B cell (primary cell): ENCODE results near the gene TESMIN. TPM values are rescaled to one million over a fixed set of nuclear protein-coding genes. Genes with fewer than 3 reads are reported as not detected.

ENCODE experiments used
- ATAC-seq: fragments of 200-7000 bp; cut with Tn5 transposase; one replicate; pipeline ENCODE4 v1.10.0; 2021; ENCODE audit warnings: low read depth, mild to moderate bottlenecking, moderate number of reproducible peaks, moderate library complexity
- CTCF ChIA-PET: fragments of 350-600 bp; sonication (Branson Sonifier 250); formaldehyde crosslinking; loops from one replicate; lab custom pipeline; 2021; ENCODE audit warnings: antibody characterized with exemption, inconsistent platforms; lab: Charles Lee
- POLR2A ChIA-PET: fragments of 350-600 bp; sonication (Branson Sonifier 250); formaldehyde crosslinking; loops from one replicate; lab custom pipeline; 2021; ENCODE audit warnings: antibody characterized with exemption; lab: Charles Lee
- DNase-seq: peaks from one replicate; pipeline ENCODE4 v3.0.0; 2013
- H2AFZ ChIP-seq: 2 replicates; pipeline ENCODE4 v1.6.1; 2012; ENCODE audit warnings: mild to moderate bottlenecking, low read depth, low read length; ENCODE audit not compliant: insufficient read depth, poor library complexity, severe bottlenecking
- H3K27ac ChIP-seq, 2 donors: 1 replicate in 1 of 2; 2 replicates in 1 of 2; pipeline ENCODE4 v1.5.1; 2012 to 2013; ENCODE audit warnings: low read length in 2 of 2, mild to moderate bottlenecking in 2 of 2, moderate library complexity in 1 of 2
- H3K27me3 ChIP-seq, 4 experiments: fragments of 200-600 bp in 1 of 4; sonication (generic) in 1 of 4; replicated peaks in 1 of 4; 1 replicate in 2 of 4; 2 replicates in 2 of 4; pipeline versions ENCODE4 v1.6.1 to v1.7.0; 2013 to 2016; ENCODE audit warnings: low read length in 3 of 4, mild to moderate bottlenecking in 2 of 4, mixed read lengths in 1 of 4, moderate library complexity in 1 of 4; ENCODE audit not compliant: insufficient read depth in 4 of 4, control insufficient read depth in 3 of 4; ENCODE audit errors: control extremely low read depth in 1 of 4
- H3K36me3 ChIP-seq, 2 experiments: replicated peaks in 1 of 2; 1 replicate in 1 of 2; 2 replicates in 1 of 2; pipeline versions ENCODE4 v1.6.1 to v1.7.1; 2013; ENCODE audit warnings: low read length in 1 of 2; ENCODE audit not compliant: insufficient read depth in 2 of 2, control insufficient read depth in 1 of 2; ENCODE audit errors: control extremely low read depth in 1 of 2, extremely low read depth in 1 of 2
- H3K4me1 ChIP-seq, 2 donors: fragments of 200-600 bp in 1 of 2; sonication (generic) in 1 of 2; 1 replicate in 1 of 2; 2 replicates in 1 of 2; pipeline versions ENCODE4 v1.5.1 to v1.6.1; 2013 to 2017; ENCODE audit warnings: low read length in 2 of 2; ENCODE audit not compliant: control insufficient read depth in 2 of 2, insufficient read depth in 2 of 2
- H3K4me2 ChIP-seq: replicated peaks from 2 replicates; pipeline ENCODE3; 2012; ENCODE audit warnings: mild to moderate bottlenecking, low read depth, low read length; ENCODE audit not compliant: poor library complexity, severe bottlenecking
- H3K4me3 ChIP-seq, 5 experiments: fragments of 200-600 bp in 1 of 5; sonication (generic) in 1 of 5; 1 replicate in 3 of 5; 2 replicates in 2 of 5; pipeline versions ENCODE4 v1.5.1 to v1.7.0; 2011 to 2016; ENCODE audit warnings: low read length in 4 of 5, mild to moderate bottlenecking in 4 of 5, low read depth in 2 of 5, control low read depth in 1 of 5, moderate library complexity in 1 of 5; ENCODE audit not compliant: insufficient read depth in 1 of 5; ENCODE audit errors: control extremely low read depth in 1 of 5, extremely low read depth in 1 of 5
- H3K79me2 ChIP-seq: fragments of 200-600 bp; sonication (generic); one replicate; pipeline ENCODE4 v1.6.0; 2016; ENCODE audit warnings: low read length; ENCODE audit not compliant: control insufficient read depth, insufficient read depth
- H3K9ac ChIP-seq: fragments of 200-600 bp; sonication (generic); 2 replicates; pipeline ENCODE4 v1.6.1; 2017; ENCODE audit warnings: mild to moderate bottlenecking, low read length, moderate library complexity
- H3K9me3 ChIP-seq, 3 donors: one replicate each; pipeline versions ENCODE4 v1.6.1 to v1.7.1; 2013; ENCODE audit warnings: low read length in 2 of 3; ENCODE audit not compliant: control insufficient read depth in 2 of 3, insufficient read depth in 1 of 3; ENCODE audit errors: control extremely low read depth in 1 of 3
- H4K20me1 ChIP-seq: 2 replicates; pipeline ENCODE4 v1.6.0; 2012; ENCODE audit warnings: mild to moderate bottlenecking, low read length; ENCODE audit not compliant: insufficient read depth, control insufficient read depth, poor library complexity, severe bottlenecking
- H3K27ac Mint-ChIP-seq: one replicate; pipeline ENCODE4 v1.8.0; 2021; ENCODE audit warnings: mixed read lengths
- H3K27me3 Mint-ChIP-seq: one replicate; pipeline ENCODE4 v1.8.0; 2021; ENCODE audit warnings: mixed read lengths
- H3K4me1 Mint-ChIP-seq: one replicate; pipeline ENCODE4 v1.8.0; 2021; ENCODE audit warnings: mixed read lengths
- H3K4me3 Mint-ChIP-seq: one replicate; pipeline ENCODE4 v1.8.0; 2021; ENCODE audit warnings: mixed read lengths
- H3K9me3 Mint-ChIP-seq: one replicate; pipeline ENCODE4 v1.8.0; 2022; ENCODE audit warnings: mixed read lengths; ENCODE audit not compliant: insufficient read depth
- EZH2 ChIP-seq: IDR thresholded peaks from 2 replicates; pipeline ENCODE4 v1.6.1; 2012; ENCODE audit warnings: borderline replicate concordance, low read depth, mild to moderate bottlenecking, moderate library complexity, low read length; ENCODE audit not compliant: insufficient read depth, poor library complexity, severe bottlenecking
- WGBS: methylation state at CpG from one replicate; pipeline ENCODE4 v1.1.5; 2013; ENCODE audit warnings: missing lambda C conversion rate; ENCODE audit not compliant: insufficient coverage; 5-methylcytosine and 5-hydroxymethylcytosine counted together
- intact Hi-C: fragments of 100-400 bp; cut with micrococcal nuclease; formaldehyde crosslinking; loops from one replicate; pipeline ENCODE4 v1.10.0; 2022
- polyA plus RNA-seq: library from polyadenylated mRNA; depleted of rRNA; stranded (reverse); fragments of >200 nt; gene quantifications from 2 replicates; pipeline ENCODE4 v1.2.3, GENCODE V29; 2012
- total RNA-seq, 2 donors: library from RNA; stranded (reverse); fragments of 120-200 nt in 1 of 2; gene quantifications; 1 replicate in 1 of 2; 2 replicates in 1 of 2; pipeline versions ENCODE4 v1.2.3 to v1.2.4, GENCODE V29; 2013 to 2022
- TF ChIP-seq, protein P1 (sequence below): fragments of 200-600 bp; IDR thresholded peaks from one replicate; pipeline ENCODE4 v1.8.0; 2022; ENCODE audit warnings: antibody characterized with exemption, mild to moderate bottlenecking

The TESMIN gene
- total and polyA plus RNA-seq, 2 donors (not counting 1 experiment from before 2014, with no cell fraction given), result 3.2 to 4.3 TPM

DNA sequence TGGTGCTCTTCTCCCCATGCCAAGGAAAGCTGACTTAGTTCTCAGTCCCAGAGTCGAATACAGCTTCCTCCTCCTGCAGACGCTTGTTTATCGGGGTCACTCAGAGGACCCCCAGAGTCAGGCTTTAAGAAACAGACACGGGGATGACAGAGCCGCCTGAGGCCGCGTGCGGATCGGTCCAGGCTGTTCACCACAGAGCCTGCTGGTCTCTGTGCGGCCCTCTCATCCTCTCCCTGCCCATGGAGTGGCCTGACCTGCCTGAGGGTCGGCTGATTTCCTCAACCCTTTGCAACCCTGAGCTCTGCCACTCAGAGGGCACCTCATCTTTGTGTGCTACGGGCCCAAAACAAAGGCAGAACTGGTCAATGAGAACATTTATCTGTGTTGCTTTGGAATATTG lies 64.8 kb downstream of the TESMIN start:
- no peaks in the 10 kb centered on the region for H3K4me1 Mint-ChIP-seq
- Histone ChIP-seq H3K27me3 (peaks cover 0 to 36% (median 5%) of the 10 kb centered on the region in 4 experiments), H3K9ac (no peak overlapping the region), H3K79me2 (no peaks in the 10 kb centered on the region), H3K9me3 (peaks cover 0 to 4% (median 0%) of the 10 kb centered on the region in 3 donors), H2AFZ (no peak overlapping the region), H3K4me3 (no peak overlapping the region), H3K4me1 (peaks cover 0 to 4% of the 10 kb centered on the region in 2 donors), H3K27ac (no peak overlapping the region), H4K20me1 (no peaks in the 10 kb centered on the region), H3K4me2 (no peak overlapping the region), H3K36me3 (no peaks in the 10 kb centered on the region)
- TF ChIP-seq, protein P1, sequence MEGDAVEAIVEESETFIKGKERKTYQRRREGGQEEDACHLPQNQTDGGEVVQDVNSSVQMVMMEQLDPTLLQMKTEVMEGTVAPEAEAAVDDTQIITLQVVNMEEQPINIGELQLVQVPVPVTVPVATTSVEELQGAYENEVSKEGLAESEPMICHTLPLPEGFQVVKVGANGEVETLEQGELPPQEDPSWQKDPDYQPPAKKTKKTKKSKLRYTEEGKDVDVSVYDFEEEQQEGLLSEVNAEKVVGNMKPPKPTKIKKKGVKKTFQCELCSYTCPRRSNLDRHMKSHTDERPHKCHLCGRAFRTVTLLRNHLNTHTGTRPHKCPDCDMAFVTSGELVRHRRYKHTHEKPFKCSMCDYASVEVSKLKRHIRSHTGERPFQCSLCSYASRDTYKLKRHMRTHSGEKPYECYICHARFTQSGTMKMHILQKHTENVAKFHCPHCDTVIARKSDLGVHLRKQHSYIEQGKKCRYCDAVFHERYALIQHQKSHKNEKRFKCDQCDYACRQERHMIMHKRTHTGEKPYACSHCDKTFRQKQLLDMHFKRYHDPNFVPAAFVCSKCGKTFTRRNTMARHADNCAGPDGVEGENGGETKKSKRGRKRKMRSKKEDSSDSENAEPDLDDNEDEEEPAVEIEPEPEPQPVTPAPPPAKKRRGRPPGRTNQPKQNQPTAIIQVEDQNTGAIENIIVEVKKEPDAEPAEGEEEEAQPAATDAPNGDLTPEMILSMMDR, result no peak
- TF ChIP-seq EZH2, result no peak
- H3K9me3 Mint-ChIP-seq, result no peaks in the 10 kb centered on the region
- H3K27me3 Mint-ChIP-seq, result peaks cover 55% of the 10 kb centered on the region
- WGBS, result 94% methylated on average over 11 of the region's 12 CpGs
- no peak overlapping the region for H3K27ac Mint-ChIP-seq
- no peak for DNase-seq
- intact Hi-C loops, result no loop called here
- POLR2A ChIA-PET, result no interaction called here
- ATAC-seq, result no peak
- CTCF ChIA-PET, result no interaction called here
- no peak overlapping the region for H3K4me3 Mint-ChIP-seq

DNA sequence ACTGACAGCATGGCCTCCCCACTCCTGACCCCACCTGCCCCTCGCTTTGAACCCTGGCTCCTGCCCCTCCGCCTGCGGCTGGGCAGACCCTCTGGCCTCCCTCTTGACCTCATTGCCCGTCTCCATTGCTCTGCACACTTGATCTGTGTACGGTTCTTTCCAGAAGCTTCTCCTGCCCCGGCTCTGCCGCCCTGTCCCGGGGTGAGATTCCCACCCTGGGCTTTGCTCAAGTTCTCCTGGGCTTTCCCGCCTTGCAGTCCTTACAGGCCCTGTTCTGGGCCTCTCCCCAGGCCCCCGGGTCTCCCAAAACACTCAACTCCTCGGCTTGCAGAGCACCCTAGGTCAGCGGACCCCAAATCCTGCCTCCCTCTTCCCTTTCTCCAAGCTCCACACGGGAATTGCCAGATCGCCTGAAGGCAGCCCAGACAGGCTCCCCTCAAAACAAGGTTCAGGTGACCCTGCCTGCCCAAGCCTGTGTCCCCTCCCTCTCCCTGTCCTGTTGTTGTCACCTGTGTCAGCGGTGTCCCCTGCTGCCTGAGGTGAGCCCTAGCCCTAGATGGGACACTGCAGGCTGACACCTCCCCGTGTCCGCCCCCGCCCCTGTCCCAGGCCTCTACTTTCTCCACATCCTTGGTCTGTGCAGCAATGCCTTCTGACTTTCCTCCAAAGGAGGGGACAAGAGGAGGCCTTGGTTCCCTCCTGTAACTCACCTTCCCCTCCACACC lies 65.5 kb downstream of the TESMIN start:
- no peaks in the 10 kb centered on the region for H3K36me3 ChIP-seq
- Mint-ChIP-seq H3K27ac (no peak overlapping the region), H3K9me3 (no peaks in the 10 kb centered on the region), H3K27me3 (peaks cover 50% of the 10 kb centered on the region), H3K4me3 (no peak overlapping the region), H3K4me1 (no peaks in the 10 kb centered on the region)
- peaks cover 0 to 4% of the 10 kb centered on the region in 2 donors for H3K4me1 ChIP-seq
- H3K9me3 ChIP-seq, result peaks cover 0 to 4% (median 0%) of the 10 kb centered on the region in 3 donors
- no peak overlapping the region for H3K9ac ChIP-seq
- ChIA-PET CTCF (no interaction called here), POLR2A (no interaction called here)
- no peak overlapping the region for H3K4me2 ChIP-seq
- no peak overlapping the region for H3K4me3 ChIP-seq
- TF ChIP-seq EZH2, result no peak
- TF ChIP-seq, protein P1, result no peak
- 95% methylated on average over 18 of the region's 18 CpGs for WGBS
- no peak overlapping the region for H3K27ac ChIP-seq
- no peak overlapping the region for H2AFZ ChIP-seq
- H4K20me1 ChIP-seq, result no peaks in the 10 kb centered on the region
- peaks cover 0 to 36% (median 5%) of the 10 kb centered on the region in 4 experiments for H3K27me3 ChIP-seq
- H3K79me2 ChIP-seq, result no peaks in the 10 kb centered on the region
- intact Hi-C loops, result no loop called here
- DNase-seq (no peak), ATAC-seq (no peak)
